K562 (cell line): ENCODE results near the gene PLXNA2. TPM values are rescaled to one million over a fixed set of nuclear protein-coding genes. Genes with fewer than 3 reads are reported as not detected.

Source experiments
- ASH1L ChIP-seq: fragments of 450-650 bp; IDR thresholded peaks from 2 replicates; pipeline ENCODE4 v1.6.1; 2018; ENCODE audit warnings: borderline replicate concordance, mild to moderate bottlenecking, low read depth; ENCODE audit not compliant: partially characterized antibody
- CBX2 ChIP-seq: fragments of 200-600 bp; sonication (generic); IDR thresholded peaks from one replicate; pipeline ENCODE4 v1.6.1; 2012; ENCODE audit warnings: mild to moderate bottlenecking, low read length, inconsistent platforms; ENCODE audit not compliant: insufficient read depth, poor library complexity, severe bottlenecking
- CREM ChIP-seq: IDR thresholded peaks from 2 replicates; pipeline ENCODE4 v1.6.1; 2014; ENCODE audit warnings: antibody characterized with exemption, low read depth
- CTCF ChIP-seq, 3 experiments: IDR thresholded peaks in 2 of 3; conservative IDR thresholded peaks in 1 of 3; 2 replicates each; pipeline ENCODE4 v1.5.1; 2011 to 2012; ENCODE audit warnings: low read length in 3 of 3, mild to moderate bottlenecking in 3 of 3, control low read depth in 2 of 3, improper control_type of control experiment in 1 of 3, inconsistent platforms in 1 of 3, low read depth in 1 of 3, mixed read lengths in 1 of 3, moderate library complexity in 1 of 3; ENCODE audit not compliant: insufficient read depth in 2 of 3
- ELK3 ChIP-seq: fragments of 450-650 bp; formaldehyde crosslinking; IDR thresholded peaks from 2 replicates; pipeline ENCODE4 v1.4.0; 2020; ENCODE audit warnings: mild to moderate bottlenecking
- HES1 ChIP-seq: fragments of 450-650 bp; IDR thresholded peaks from 2 replicates; pipeline ENCODE4 v1.6.1; 2016; ENCODE audit warnings: low read depth, mild to moderate bottlenecking, moderate library complexity
- MXI1 ChIP-seq: IDR thresholded peaks from 2 replicates; pipeline ENCODE4 v1.6.1; 2011; ENCODE audit warnings: low read depth, mild to moderate bottlenecking, improper control_type of control experiment, low read length
- NONO ChIP-seq, 2 experiments: fragments of 200-400 bp in 1 of 2; fragments of 450-650 bp in 1 of 2; formaldehyde crosslinking in 1 of 2; IDR thresholded peaks; 2 replicates each; pipeline ENCODE4 v1.6.1; 2017; ENCODE audit warnings: low read depth in 2 of 2, mild to moderate bottlenecking in 2 of 2, moderate library complexity in 2 of 2, low read length in 1 of 2
- NR4A1 ChIP-seq, 2 experiments: fragments of 250-450 bp in 1 of 2; fragments of 450-650 bp in 1 of 2; sonication (Bioruptor Pico) in 1 of 2; IDR thresholded peaks; 2 replicates each; pipeline versions ENCODE4 v1.4.0 to v1.6.1; 2016 to 2020; ENCODE audit warnings: mild to moderate bottlenecking in 2 of 2, missing compliant biosample characterization in 1 of 2, missing genetic modification characterization in 1 of 2, moderate library complexity in 1 of 2
- POLR3G ChIP-seq: IDR thresholded peaks from 2 replicates; pipeline ENCODE4 v1.6.1; 2011; ENCODE audit not compliant: insufficient read length, insufficient replicate concordance; ENCODE audit errors: extremely low read depth
- PTRF ChIP-seq: fragments of 450-650 bp; IDR thresholded peaks from 2 replicates; pipeline ENCODE4 v1.6.1; 2016; ENCODE audit warnings: mild to moderate bottlenecking, missing genetic modification characterization, missing compliant biosample characterization
- THRAP3 ChIP-seq: fragments of 450-650 bp; IDR thresholded peaks from 2 replicates; pipeline ENCODE4 v1.6.1; 2016; ENCODE audit warnings: mild to moderate bottlenecking, inconsistent platforms, borderline replicate concordance
- TSHZ1 ChIP-seq: fragments of 250-450 bp; sonication (Bioruptor Pico); IDR thresholded peaks from 2 replicates; pipeline ENCODE4 v1.4.0; 2020; ENCODE audit warnings: mild to moderate bottlenecking, moderate library complexity
- ZNF280B ChIP-seq: fragments of 250-450 bp; sonication (Bioruptor Pico); IDR thresholded peaks from 2 replicates; pipeline ENCODE4 v1.5.1; 2021; ENCODE audit warnings: mild to moderate bottlenecking
- ZNF408 ChIP-seq: fragments of 250-450 bp; sonication (Bioruptor Pico); IDR thresholded peaks from 2 replicates; pipeline ENCODE4 v1.4.0; 2020; ENCODE audit warnings: low read depth, mild to moderate bottlenecking, moderate library complexity
- ZNF561 ChIP-seq: fragments of 450-650 bp; formaldehyde crosslinking; conservative IDR thresholded peaks from 2 replicates; pipeline ENCODE4 v1.4.0; 2020; ENCODE audit warnings: mild to moderate bottlenecking, moderate library complexity
- ZNF79 ChIP-seq: fragments of 250-450 bp; sonication (Bioruptor Pico); IDR thresholded peaks from 2 replicates; pipeline ENCODE4 v1.4.0; 2020; ENCODE audit warnings: low read depth, mild to moderate bottlenecking, moderate library complexity
- polyA plus RNA-seq, 8 experiments: library from polyadenylated mRNA; depleted of rRNA in 4 of 8; stranded (reverse) in 5 of 8; unstranded in 3 of 8; fragments of >200 nt; fragmentation: Nextera tagmentation in 2 of 8; fragmentation: Illumina TruSeq in 1 of 8; extraction: Ambion mirVana in 2 of 8; extraction: Trizol in 1 of 8; gene quantifications; 2 replicates each; pipeline versions ENCODE4 v1.2.1 to v1.2.3, GENCODE V29; 2011 to 2014; ENCODE audit warnings: inconsistent platforms in 1 of 8, missing spikeins in 1 of 8
- total RNA-seq, 7 experiments: library from RNA; depleted of rRNA in 6 of 7; stranded (reverse); fragments of >200 nt in 6 of 7; fragmentation: Illumina TruSeq in 2 of 7; extraction: Trizol in 2 of 7; gene quantifications; 2 replicates each; pipeline versions ENCODE4 v1.2.1 to v1.2.3, GENCODE V29; 2011 to 2021; ENCODE audit warnings: low replicate concordance in 1 of 7

PLXNA2 gene
- total and polyA plus RNA-seq, 9 of the 15 experiments (the other 6 are each of a cell fraction or from before 2014, with no cell fraction given): 0.01 to 1.3 (median 0.32) TPM

- no peak for TF ChIP-seq ZNF280B
- TF ChIP-seq POLR3G: no peak
- TF ChIP-seq TSHZ1 (CRISPR knock-in tag): no peak
- TF ChIP-seq ZNF408 (CRISPR knock-in tag): no peak
- TF ChIP-seq CREM: peak; percentile 80
- TF ChIP-seq NR4A1 (CRISPR knock-in tag; IDR thresholded peaks at IDR 0.05): no peak
- no peak for TF ChIP-seq NR4A1 (tag; IDR thresholded peaks at IDR 0.05)
- TF ChIP-seq MXI1: no peak
- no peak for TF ChIP-seq PTRF (tag)
- no peak for TF ChIP-seq CBX2
- no peak for TF ChIP-seq ZNF561 (CRISPR knock-in tag)
- TF ChIP-seq ELK3 (CRISPR knock-in tag): no peak
- no peak for TF ChIP-seq ASH1L
- TF ChIP-seq HES1: peak; percentile 80
- no peak for TF ChIP-seq THRAP3
- peak in 1 of 3 experiments; percentile 6; a peak in 1 of 6 replicates for TF ChIP-seq CTCF (IDR thresholded peaks at IDR 0.05 in 2 of 3, conservative IDR thresholded peaks at IDR 0.05 in 1 of 3; ENCODE audit: insufficient read depth in 2 of 3, low read depth in 1 of 3, low read length in 3 of 3)
- no peak for TF ChIP-seq NONO (IDR thresholded peaks at IDR 0.05; ENCODE audit: low read depth in 2 of 2, low read length in 1 of 2)
- TF ChIP-seq ZNF79 (CRISPR knock-in tag): no peak
These were observed 59.9 kb downstream of the PLXNA2 start (continued) for GRCh38 chr1:208183977-208184911.
